GM23248 (cell line): Measurements from ENCODE around the gene PAQR8.

ENCODE experiments used
- EZH2 ChIP-seq: fragments of 200-600 bp; sonication (generic); IDR thresholded peaks from 2 replicates; pipeline ENCODE4 v1.6.1; 2018; ENCODE audit warnings: antibody characterized with exemption, mild to moderate bottlenecking; ENCODE audit not compliant: insufficient read depth, poor library complexity, severe bottlenecking
- EZH2phosphoT487 ChIP-seq: fragments of 200-600 bp; sonication (generic); IDR thresholded peaks from 2 replicates; pipeline ENCODE4 v1.6.1; 2018; ENCODE audit warnings: antibody characterized with exemption, moderate library complexity, mild to moderate bottlenecking, low read depth; ENCODE audit not compliant: insufficient read depth

DNA sequence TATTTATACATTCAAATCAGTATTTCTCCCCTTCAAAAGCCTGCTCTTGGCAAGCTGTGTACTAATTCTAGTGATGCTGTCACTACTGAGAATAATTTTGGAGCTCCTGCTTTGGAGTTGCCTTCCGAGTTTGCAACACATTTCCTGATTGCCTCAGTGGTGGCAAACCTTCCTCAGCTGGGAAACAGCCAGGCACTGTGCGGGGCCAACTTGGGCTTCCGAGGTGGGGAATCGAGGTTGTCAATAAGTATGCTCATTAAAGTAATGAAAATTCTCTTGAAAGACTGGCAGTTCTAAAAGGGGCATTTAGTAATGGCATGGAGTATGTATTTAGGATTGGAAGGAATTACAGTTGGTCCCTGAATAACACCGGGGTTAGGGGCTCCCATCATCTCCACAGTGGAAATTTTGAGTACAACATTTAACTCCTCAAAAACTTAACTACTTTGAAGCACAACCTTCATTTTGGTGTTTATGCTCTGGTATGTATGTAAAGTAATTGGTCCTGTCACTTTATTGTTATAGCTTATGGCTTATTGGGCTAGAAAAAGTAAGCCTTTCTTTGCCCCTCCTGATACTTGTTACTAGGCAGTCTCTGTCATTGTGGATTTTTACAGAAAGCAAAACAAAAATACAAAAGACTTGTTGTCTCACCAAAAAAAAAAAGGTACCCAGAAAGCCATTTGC is 2.7 kb downstream of the PAQR8 start:
- TF ChIP-seq EZH2 (no peak), EZH2phosphoT487 (no peak)
